ENCODE results near the gene HSD17B2.

- no peak for TF ChIP-seq CTCF (IDR thresholded peaks at IDR 0.05)
- no peak for TF ChIP-seq EP300 (IDR thresholded peaks at IDR 0.05)
- no peak for TF ChIP-seq POLR2AphosphoS5 (IDR thresholded peaks at IDR 0.05)
- TF ChIP-seq POLR2A (IDR thresholded peaks at IDR 0.05) = no peak
Observed at GRCh38 chr16:82034981-82035612, at the start of gene HSD17B2.

Measured in suprapubic skin (tissue), 4 donors.